CD8-positive, alpha-beta memory T cell (primary cell): ENCODE measurements around the gene HPSE. TPM values are rescaled to one million over a fixed set of nuclear protein-coding genes. Genes with fewer than 3 reads are reported as not detected.
"Not testable (repeated sequence)": the region's sequence is repeated elsewhere in the genome, so short reads cannot be mapped to it uniquely, and the experiment has no call there.

ENCODE experiments used
- CTCF ChIA-PET: fragments of 350-600 bp; sonication (Branson Sonifier 250); formaldehyde crosslinking; loops from one replicate; lab custom pipeline; 2021; ENCODE audit warnings: antibody characterized with exemption; lab: Charles Lee
- POLR2A ChIA-PET: fragments of 350-600 bp; sonication (Branson Sonifier 250); formaldehyde crosslinking; loops from one replicate; lab custom pipeline; 2021; ENCODE audit warnings: antibody characterized with exemption; lab: Charles Lee
- DNase-seq, 5 donors: peaks; one replicate each; pipeline versions ENCODE4 v3.0.0 to v3.0.0-alpha.2; 2020 to 2022; ENCODE audit warnings: mixed read lengths in 1 of 5
- H3K27ac ChIP-seq: one replicate; pipeline ENCODE4 v1.7.0; 2013; ENCODE audit warnings: low read depth, mild to moderate bottlenecking, low read length, moderate library complexity
- H3K27me3 ChIP-seq: 2 replicates; pipeline ENCODE4 v1.7.0; 2013; ENCODE audit warnings: low read length, mild to moderate bottlenecking; ENCODE audit not compliant: insufficient read depth, poor library complexity, severe bottlenecking
- H3K36me3 ChIP-seq: 2 replicates; pipeline ENCODE4 v1.7.0; 2013; ENCODE audit warnings: mild to moderate bottlenecking, low read length, moderate library complexity; ENCODE audit not compliant: insufficient read depth
- H3K4me1 ChIP-seq: 2 replicates; pipeline ENCODE4 v1.7.0; 2013; ENCODE audit warnings: mild to moderate bottlenecking, low read length, moderate library complexity; ENCODE audit not compliant: insufficient read depth
- H3K4me3 ChIP-seq: 2 replicates; pipeline ENCODE4 v1.7.0; 2013; ENCODE audit warnings: mild to moderate bottlenecking, low read length
- H3K9me3 ChIP-seq: 2 replicates; pipeline ENCODE4 v1.7.0; 2013; ENCODE audit warnings: mild to moderate bottlenecking, low read length
- H3K27ac Mint-ChIP-seq, 8 donors: one replicate each; pipeline ENCODE4 v1.8.0; 2020 to 2021; ENCODE audit warnings: mixed read lengths in 8 of 8, mild to moderate bottlenecking in 6 of 8, inconsistent platforms in 3 of 8, moderate library complexity in 3 of 8
- H3K27me3 Mint-ChIP-seq, 2 donors: one replicate each; pipeline ENCODE4 v1.8.0; 2020 to 2021; ENCODE audit warnings: mixed read lengths in 2 of 2, mild to moderate bottlenecking in 1 of 2, moderate library complexity in 1 of 2
- H3K36me3 Mint-ChIP-seq, 3 donors: one replicate each; pipeline ENCODE4 v1.8.0; 2020 to 2021; ENCODE audit warnings: mixed read lengths in 3 of 3, inconsistent platforms in 1 of 3, mild to moderate bottlenecking in 1 of 3
- H3K4me1 Mint-ChIP-seq, 3 donors: one replicate each; pipeline ENCODE4 v1.8.0; 2020 to 2021; ENCODE audit warnings: mixed read lengths in 3 of 3, inconsistent platforms in 1 of 3, mild to moderate bottlenecking in 1 of 3
- H3K4me3 Mint-ChIP-seq, 7 donors: one replicate each; pipeline ENCODE4 v1.8.0; 2020 to 2021; ENCODE audit warnings: mixed read lengths in 7 of 7, mild to moderate bottlenecking in 6 of 7, moderate library complexity in 4 of 7, inconsistent platforms in 2 of 7
- H3K9me3 Mint-ChIP-seq, 5 donors: one replicate each; pipeline ENCODE4 v1.8.0; 2020 to 2022; ENCODE audit warnings: mixed read lengths in 5 of 5, mild to moderate bottlenecking in 3 of 5, moderate library complexity in 2 of 5, inconsistent platforms in 1 of 5
- polyA plus RNA-seq: library from polyadenylated mRNA; unstranded; fragments of 300-500 nt; fragmentation: Illumina TruSeq; gene quantifications from one replicate; pipeline ENCODE4 v1.2.3, GENCODE V29; 2021
- total RNA-seq, 2 experiments: library from RNA; stranded (reverse); gene quantifications; one replicate each; pipeline ENCODE4 v1.2.3, GENCODE V29; 2021

The HPSE gene
- total and polyA plus RNA-seq, 3 experiments from 2014 or later = 4.1 to 10.9 (median 10.6) TPM

GRCh38 chr4:83328521-83329187 lies 6.0 kb downstream of the HPSE start:
- H3K4me1 ChIP-seq = no peaks in the 10 kb centered on the region
- no peak overlapping the region for H3K4me3 ChIP-seq
- DNase-seq = no peak
- ChIA-PET CTCF (interaction anchor here (1.0 to 1.2 kb wide), 2 partner anchors 44 to 55 kb away, joined by 3 read pairs; partner anchors contain the start of gene COQ2), POLR2A (no interaction called here)
- no peaks in the 10 kb centered on the region for H3K27me3 ChIP-seq
- H3K9me3 Mint-ChIP-seq = no peaks in the 10 kb centered on the region
- peak overlapping the region in 1 of 7 donors; percentile 6 for H3K4me3 Mint-ChIP-seq
- no peaks in the 10 kb centered on the region for H3K9me3 ChIP-seq
- H3K36me3 Mint-ChIP-seq = peaks cover 0 to 10% (median 10%) of the 10 kb centered on the region in 3 donors
- no peaks in the 10 kb centered on the region for H3K36me3 ChIP-seq
- no peak overlapping the region for H3K27ac ChIP-seq
- H3K27me3 Mint-ChIP-seq = no peaks in the 10 kb centered on the region
- H3K27ac Mint-ChIP-seq = peak overlapping the region in 3 of 8 donors; percentile 10 to 16 (median 11)
- H3K4me1 Mint-ChIP-seq = peaks cover 2 to 23% (median 17%) of the 10 kb centered on the region in 3 donors

GRCh38 chr4:83326546-83326945 lies 8.1 kb downstream of the HPSE start:
- Mint-ChIP-seq H3K36me3 (peaks cover 0 to 22% (median 15%) of the 10 kb centered on the region in 3 donors), H3K4me3 (no peak overlapping the region), H3K27ac (no peak overlapping the region), H3K27me3 (no peaks in the 10 kb centered on the region), H3K9me3 (no peaks in the 10 kb centered on the region), H3K4me1 (peaks cover 2 to 12% (median 11%) of the 10 kb centered on the region in 3 donors)
- Histone ChIP-seq H3K27me3 (no peaks in the 10 kb centered on the region), H3K9me3 (no peaks in the 10 kb centered on the region), H3K4me3 (no peak overlapping the region), H3K36me3 (no peaks in the 10 kb centered on the region), H3K27ac (no peak overlapping the region), H3K4me1 (no peaks in the 10 kb centered on the region)
- no peak for DNase-seq
- POLR2A ChIA-PET = no interaction called here
- CTCF ChIA-PET = no interaction called here

- H3K27ac ChIP-seq, POLR2A ChIA-PET, H3K9me3 Mint-ChIP-seq, H3K27me3 Mint-ChIP-seq, H3K4me1 ChIP-seq, H3K27ac Mint-ChIP-seq, H3K36me3 ChIP-seq, H3K4me3 ChIP-seq, DNase-seq, H3K9me3 ChIP-seq, H3K27me3 ChIP-seq, CTCF ChIA-PET: not testable (repeated sequence)
- Mint-ChIP-seq H3K36me3 (peaks cover 0 to 31% (median 19%) of the 10 kb centered on the region in 3 donors), H3K4me1 (peaks cover 8 to 14% (median 12%) of the 10 kb centered on the region in 3 donors), H3K4me3 (peak overlapping the region in 1 of 7 donors; percentile 38)
Measured at GRCh38 chr4:83325306-83325705, 9.3 kb downstream of the HPSE start.

GRCh38 chr4:83323136-83323535 lies 11.5 kb downstream of the HPSE start:
- no peak for DNase-seq
- Histone ChIP-seq H3K9me3 (no peaks in the 10 kb centered on the region), H3K4me1 (peaks cover 4% of the 10 kb centered on the region), H3K27ac (no peak overlapping the region), H3K27me3 (no peaks in the 10 kb centered on the region), H3K36me3 (no peaks in the 10 kb centered on the region), H3K4me3 (no peak overlapping the region)
- peaks cover 0 to 6% (median 4%) of the 10 kb centered on the region in 3 donors for H3K4me1 Mint-ChIP-seq
- no peaks in the 10 kb centered on the region for H3K27me3 Mint-ChIP-seq
- ChIA-PET CTCF (no interaction called here), POLR2A (no interaction called here)
- H3K36me3 Mint-ChIP-seq = peaks cover 0 to 39% (median 26%) of the 10 kb centered on the region in 3 donors
- H3K9me3 Mint-ChIP-seq = no peaks in the 10 kb centered on the region
- H3K4me3 Mint-ChIP-seq = no peak overlapping the region
- H3K27ac Mint-ChIP-seq = peak overlapping the region in 1 of 8 donors; percentile 37

- Mint-ChIP-seq H3K9me3 (no peaks in the 10 kb centered on the region), H3K36me3 (peaks cover 7 to 56% (median 27%) of the 10 kb centered on the region in 3 donors), H3K4me1 (peaks cover 0 to 6% (median 4%) of the 10 kb centered on the region in 3 donors), H3K4me3 (no peak overlapping the region), H3K27ac (peak overlapping the region in 2 of 8 donors; percentile 77 to 91), H3K27me3 (no peaks in the 10 kb centered on the region)
- Histone ChIP-seq H3K9me3 (no peaks in the 10 kb centered on the region), H3K36me3 (peaks cover 4% of the 10 kb centered on the region), H3K4me3 (no peak overlapping the region), H3K27me3 (no peaks in the 10 kb centered on the region), H3K27ac (no peak overlapping the region), H3K4me1 (peaks cover 4% of the 10 kb centered on the region)
- POLR2A ChIA-PET = no interaction called here
- CTCF ChIA-PET = no interaction called here
- no peak for DNase-seq
Measured at GRCh38 chr4:83320548-83320947, 14.1 kb downstream of the HPSE start.

GRCh38 chr4:83318666-83319065 lies 16.0 kb downstream of the HPSE start:
- Mint-ChIP-seq H3K4me1 (peaks cover 0 to 6% (median 4%) of the 10 kb centered on the region in 3 donors), H3K27ac (no peak overlapping the region), H3K36me3 (peaks cover 7 to 60% (median 26%) of the 10 kb centered on the region in 3 donors), H3K4me3 (no peak overlapping the region), H3K9me3 (no peaks in the 10 kb centered on the region), H3K27me3 (no peaks in the 10 kb centered on the region)
- Histone ChIP-seq H3K9me3 (no peaks in the 10 kb centered on the region), H3K4me3 (no peak overlapping the region), H3K27ac (no peak overlapping the region), H3K36me3 (peaks cover 4% of the 10 kb centered on the region), H3K4me1 (peaks cover 4% of the 10 kb centered on the region), H3K27me3 (no peaks in the 10 kb centered on the region)
- DNase-seq = no peak
- POLR2A ChIA-PET = no interaction called here
- CTCF ChIA-PET = no interaction called here

- peaks cover 4% of the 10 kb centered on the region for H3K4me1 ChIP-seq
- no peaks in the 10 kb centered on the region for H3K9me3 Mint-ChIP-seq
- no peak overlapping the region for H3K4me3 Mint-ChIP-seq
- H3K27ac ChIP-seq = no peak overlapping the region
- peaks cover 7 to 60% (median 26%) of the 10 kb centered on the region in 3 donors for H3K36me3 Mint-ChIP-seq
- peaks cover 4% of the 10 kb centered on the region for H3K36me3 ChIP-seq
- no peak overlapping the region for H3K4me3 ChIP-seq
- peaks cover 0 to 6% (median 4%) of the 10 kb centered on the region in 3 donors for H3K4me1 Mint-ChIP-seq
- H3K27me3 ChIP-seq = no peaks in the 10 kb centered on the region
- DNase-seq = no peak
- CTCF ChIA-PET = no interaction called here
- no peaks in the 10 kb centered on the region for H3K27me3 Mint-ChIP-seq
- H3K9me3 ChIP-seq = no peaks in the 10 kb centered on the region
- POLR2A ChIA-PET = no interaction called here
- no peak overlapping the region for H3K27ac Mint-ChIP-seq
Measured at GRCh38 chr4:83317671-83318070, 17.0 kb downstream of the HPSE start.

- Histone ChIP-seq H3K36me3 (peaks cover 9% of the 10 kb centered on the region), H3K27me3 (no peaks in the 10 kb centered on the region), H3K4me3 (no peak overlapping the region), H3K9me3 (no peaks in the 10 kb centered on the region), H3K27ac (no peak overlapping the region), H3K4me1 (peaks cover 4% of the 10 kb centered on the region)
- peaks cover 0 to 6% (median 4%) of the 10 kb centered on the region in 3 donors for H3K4me1 Mint-ChIP-seq
- CTCF ChIA-PET = no interaction called here
- no peak overlapping the region for H3K4me3 Mint-ChIP-seq
- peaks cover 10 to 58% (median 24%) of the 10 kb centered on the region in 3 donors for H3K36me3 Mint-ChIP-seq
- H3K9me3 Mint-ChIP-seq = no peaks in the 10 kb centered on the region
- POLR2A ChIA-PET = no interaction called here
- DNase-seq = no peak
- H3K27ac Mint-ChIP-seq = peak overlapping the region in 2 of 8 donors; percentile 6 to 58
- no peaks in the 10 kb centered on the region for H3K27me3 Mint-ChIP-seq
Measured at GRCh38 chr4:83316459-83317165, 18.0 kb downstream of the HPSE start.
